ENCODE data around the gene ZNF497.
"Not testable (repeated sequence)": the region's sequence is repeated elsewhere in the genome, so short reads cannot be mapped to it uniquely, and the experiment has no call there.

Gene ZNF497

DNA sequence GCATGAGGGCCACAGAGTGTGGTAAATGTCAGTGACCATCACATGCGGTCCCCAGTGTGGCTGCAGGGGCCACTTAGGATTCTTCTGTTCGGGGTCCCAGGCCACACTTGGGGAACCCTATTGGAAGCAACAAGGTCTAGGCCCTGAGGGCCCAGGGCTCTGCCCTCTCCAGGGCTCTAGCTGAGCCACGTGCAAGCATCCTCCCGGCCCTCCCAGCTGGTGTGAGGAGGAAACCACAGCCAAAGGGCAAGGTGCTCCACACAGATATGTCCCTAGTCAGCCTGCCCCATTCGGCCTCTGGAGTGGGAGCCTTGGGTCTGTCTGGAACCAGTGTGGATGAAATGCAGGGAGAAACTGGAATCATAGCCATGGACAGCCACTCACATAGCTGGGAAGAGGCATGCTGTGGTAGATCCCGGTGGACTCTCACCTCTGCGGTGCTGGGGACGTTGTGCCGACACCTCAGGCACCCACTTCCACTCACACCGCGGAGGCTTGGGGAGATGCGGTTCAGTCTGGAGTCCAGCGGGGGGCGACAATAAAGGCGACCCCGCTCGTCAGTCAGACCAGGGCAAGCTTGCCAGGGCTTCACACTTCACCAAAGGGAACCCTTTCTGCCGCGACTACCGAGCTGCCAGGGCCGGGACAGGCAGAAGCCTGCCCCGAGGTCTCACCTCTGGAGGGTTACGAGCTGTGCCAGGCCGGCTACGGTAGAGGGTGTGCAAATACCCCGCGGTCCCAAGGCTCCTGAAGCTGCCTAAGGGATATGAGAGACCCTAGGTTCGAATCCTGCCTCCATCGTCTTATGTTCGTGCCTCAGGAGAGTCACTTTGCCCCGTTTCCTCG, 4.3 kb upstream of the ZNF497 start:
- no peak for DNase-seq

DNA sequence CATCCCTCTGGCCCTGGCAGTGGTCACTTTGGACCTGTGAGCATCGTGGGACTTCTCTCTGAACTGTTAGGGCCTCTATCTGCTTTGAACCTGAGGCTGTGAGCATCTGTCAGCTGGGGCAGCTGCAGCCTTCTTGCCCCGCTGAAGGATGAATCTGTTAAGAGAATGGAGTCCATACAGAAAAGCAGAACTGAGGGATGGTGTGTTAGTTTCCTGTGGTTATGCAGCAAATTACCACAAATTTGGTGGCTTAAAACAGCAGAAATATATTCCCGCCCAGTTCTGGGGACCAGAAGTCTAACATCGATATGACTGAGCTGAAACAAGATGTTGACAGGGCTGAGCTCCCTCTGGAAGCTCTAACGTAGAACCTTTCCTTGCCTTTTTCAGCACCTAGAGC, 1.6 kb upstream of the ZNF497 start:
- DNase-seq = no peak

DNA sequence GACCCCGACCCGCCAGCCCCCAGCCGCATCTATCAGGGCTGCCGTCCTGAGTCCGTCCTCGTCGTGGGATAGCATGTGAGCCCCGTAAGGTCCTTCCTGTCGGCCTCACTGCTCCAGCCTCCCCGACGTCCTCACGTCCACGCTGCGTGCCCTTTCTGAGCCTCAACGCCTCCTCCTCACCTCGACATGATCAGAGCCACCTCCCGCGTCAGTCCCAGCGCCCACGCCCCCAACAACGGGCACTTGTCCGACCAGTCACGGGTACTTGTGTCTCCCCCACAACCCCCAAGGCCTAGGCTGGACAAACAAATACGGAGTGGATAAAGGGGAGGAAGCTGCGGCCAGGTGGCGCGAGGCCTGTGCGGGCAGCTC, 665 bp downstream of the ZNF497 start:
- peak; percentile 44 for DNase-seq

DNA sequence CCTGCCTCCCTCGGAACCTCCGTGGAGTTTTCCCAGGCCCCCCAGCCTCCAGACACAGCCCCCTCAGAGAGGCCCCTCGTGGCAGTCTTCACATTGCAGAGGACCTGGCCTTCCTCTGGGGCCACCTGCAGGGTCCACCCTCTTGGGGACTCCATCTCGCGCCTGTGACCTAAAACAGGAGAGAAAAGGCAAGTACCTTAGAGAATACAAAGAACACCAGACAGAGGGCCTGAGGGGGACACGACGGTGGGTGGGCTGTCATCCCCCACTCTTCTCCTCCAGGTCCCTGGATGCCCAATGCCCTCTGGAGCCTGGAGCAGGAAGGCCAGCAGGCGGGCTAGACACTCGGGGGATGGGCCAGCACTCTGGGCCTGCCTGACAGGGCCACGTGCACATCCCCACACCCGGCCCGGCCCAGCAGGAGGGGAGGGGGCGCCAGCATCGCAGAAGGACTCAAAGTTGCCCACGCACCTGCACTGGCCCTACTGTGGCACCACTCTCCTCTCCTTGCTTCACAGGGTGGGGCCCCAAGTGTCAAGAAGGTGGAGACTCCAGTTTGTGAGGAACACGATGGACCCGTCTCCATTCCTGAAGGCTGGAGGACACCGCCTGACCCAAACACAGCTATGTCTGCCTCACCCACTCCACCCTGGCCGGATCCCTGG, 4.9 kb downstream of the ZNF497 start:
- no peak for DNase-seq

DNA sequence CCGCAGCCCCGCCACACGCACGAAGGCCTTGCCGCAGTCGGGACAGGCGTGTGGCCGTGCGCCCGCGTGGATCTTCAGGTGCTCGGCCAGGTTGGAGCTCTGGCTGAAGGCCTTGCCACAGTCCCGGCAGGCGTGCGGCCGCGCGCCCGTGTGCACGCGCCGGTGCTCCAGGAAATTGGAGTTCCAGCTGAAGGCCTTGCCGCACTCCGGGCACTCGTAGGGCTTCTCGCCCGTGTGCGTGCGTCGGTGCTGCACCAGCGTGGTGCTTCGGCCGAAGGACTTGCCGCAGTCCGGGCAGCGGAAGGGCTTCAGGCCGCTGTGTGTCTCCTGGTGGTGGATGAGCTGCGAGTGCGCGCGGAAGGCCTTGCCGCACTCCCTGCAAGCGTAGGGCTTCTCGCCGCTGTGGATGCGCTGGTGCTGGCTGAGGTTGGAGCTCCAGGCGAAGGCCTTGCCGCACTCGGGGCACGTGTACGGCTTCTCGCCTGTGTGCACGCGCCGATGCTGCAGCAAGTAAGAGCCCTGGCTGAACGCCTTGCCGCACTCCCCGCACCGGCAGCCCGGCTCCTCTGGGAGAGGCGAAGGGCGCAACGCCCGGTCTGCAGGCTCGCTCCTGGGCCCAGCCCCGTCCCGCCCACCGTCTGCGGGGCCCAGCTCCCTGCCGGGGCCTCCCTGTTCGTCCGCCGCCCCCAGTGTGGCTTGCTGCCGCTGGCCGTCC, 5.6 kb downstream of the ZNF497 start:
- DNase-seq = no peak

DNA sequence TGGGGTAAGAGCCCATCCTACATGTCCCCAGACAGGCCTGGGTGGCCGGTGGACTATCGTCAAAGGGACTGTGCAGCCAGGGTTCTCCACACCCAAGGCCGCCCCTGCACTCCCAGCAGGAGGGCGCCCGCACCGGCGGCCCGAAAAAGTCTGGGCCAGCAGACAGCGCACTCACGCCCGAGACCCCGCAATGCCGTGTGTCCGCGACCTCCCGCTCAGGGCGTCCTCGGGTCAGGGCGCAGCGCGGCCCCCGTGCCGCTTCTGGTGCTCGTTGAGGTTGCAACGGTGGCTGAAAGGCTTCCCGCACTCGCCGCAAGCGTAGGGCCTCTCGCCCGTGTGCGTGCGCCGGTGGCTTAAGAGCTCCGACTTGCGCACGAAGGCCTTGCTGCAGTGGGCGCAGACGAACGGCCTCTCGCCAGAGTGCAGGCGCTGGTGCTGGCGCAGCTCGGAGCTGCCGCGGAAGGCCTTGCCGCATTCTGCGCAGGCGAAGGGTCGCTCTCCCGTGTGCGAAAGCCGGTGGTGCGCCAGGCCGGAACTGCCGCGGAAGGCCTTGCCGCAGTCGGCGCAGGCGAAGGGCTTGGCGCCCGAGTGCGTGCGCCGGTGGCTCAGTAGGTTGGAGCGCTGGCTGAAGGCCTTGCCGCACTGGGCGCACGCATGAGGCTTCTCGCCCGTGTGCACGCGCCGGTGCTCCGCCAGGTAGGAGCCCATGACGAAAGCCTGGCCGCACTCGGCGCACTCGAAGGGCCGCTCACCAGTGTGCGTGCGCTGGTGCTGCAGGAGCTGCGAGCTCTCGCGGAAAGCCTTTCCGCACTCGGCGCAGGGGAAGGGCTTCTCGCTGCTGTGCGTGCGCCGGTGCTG, 6.4 kb downstream of the ZNF497 start:
- no peak for DNase-seq

DNA sequence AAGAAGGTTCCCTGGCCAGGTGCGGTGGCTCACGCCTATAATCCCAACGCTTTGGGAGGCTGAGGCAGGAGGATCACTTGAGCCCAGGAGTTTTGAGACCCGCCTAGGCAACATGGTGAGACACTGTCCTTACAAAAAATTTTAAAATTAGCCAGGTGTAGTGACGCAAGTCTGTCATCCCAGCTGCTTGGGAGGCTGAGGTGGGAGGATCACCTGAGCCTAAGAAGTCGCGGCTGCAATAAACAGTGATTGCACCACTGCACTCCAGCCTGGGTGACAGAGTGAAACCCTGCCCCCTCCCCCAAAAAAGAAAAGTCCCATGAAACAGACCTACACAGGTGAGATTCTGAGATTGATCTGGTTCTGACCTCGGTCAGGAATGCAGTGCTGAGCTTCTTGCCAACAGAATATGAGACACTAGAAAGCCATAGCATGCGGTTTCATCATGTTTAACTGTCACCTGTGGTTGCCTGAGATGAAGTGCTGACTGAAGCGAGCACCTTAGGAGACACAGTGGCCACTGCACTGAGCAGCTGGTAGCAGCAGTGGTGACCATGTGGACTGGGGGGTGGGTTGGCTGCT, 7.2 kb downstream of the ZNF497 start:
- DNase-seq = no peak

DNA sequence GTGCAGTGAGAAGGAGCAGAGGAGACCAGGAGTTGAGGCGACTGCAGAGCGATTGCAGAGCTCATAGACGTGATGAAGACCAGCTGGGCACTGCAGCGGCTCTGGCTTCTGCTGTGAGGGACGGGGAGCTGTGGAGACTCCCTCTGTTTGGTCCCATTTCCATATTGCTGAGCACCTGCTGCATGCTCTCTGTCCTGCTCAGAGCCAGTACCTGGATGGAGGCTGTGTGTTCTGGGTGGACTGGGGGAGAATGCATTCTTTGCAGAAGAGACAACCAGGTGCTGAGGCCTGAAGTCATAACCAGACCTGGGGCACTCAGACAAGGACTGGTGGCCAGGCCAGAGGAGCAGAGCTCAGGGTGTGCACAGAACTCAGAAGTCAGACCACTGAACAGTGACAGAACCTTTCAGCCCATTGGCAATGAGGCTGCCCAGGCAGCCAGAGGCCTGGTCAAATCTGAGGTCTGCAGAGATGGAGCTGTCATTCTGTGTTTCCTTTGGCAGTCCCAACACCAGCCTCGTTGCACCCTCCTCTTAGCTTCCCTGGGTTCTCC, 8.0 kb downstream of the ZNF497 start:
- DNase-seq = no peak

DNA sequence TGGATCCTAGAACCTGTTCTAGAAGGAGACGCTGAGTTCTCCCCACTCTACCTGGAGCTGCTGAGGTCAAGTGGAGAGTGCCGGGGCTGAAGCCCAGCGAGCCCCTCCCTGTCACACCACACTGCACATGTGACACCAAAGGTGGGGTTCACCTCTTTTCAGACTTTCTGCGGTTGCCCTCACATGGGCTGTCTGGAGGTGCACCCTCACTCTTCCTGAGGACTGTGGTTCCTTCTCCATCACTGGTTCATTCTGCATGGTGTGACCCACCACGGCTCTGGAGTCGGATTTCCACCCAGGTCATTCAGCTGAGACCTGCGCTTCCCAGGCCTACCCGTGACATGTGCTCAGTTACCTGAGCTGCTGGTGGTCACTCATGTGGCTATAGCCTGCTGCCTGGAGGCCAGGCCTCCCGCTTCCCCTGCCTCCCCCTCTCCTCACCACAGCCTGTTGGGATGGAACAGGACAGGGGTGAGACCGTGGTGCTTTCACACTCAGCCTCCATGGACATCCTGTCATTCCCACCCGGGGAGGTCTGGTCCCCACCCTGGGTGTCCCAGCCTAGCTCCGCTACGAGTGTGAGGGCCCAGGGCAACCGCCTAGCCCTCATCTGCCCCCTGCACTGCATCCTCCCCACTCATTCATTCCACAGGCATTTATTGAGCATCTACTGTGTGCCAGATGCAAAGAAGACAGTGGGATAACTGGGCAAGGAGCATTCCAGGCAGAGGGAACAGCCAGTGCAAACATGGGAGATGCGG, 8.7 kb downstream of the ZNF497 start:
- DNase-seq = no peak

DNA sequence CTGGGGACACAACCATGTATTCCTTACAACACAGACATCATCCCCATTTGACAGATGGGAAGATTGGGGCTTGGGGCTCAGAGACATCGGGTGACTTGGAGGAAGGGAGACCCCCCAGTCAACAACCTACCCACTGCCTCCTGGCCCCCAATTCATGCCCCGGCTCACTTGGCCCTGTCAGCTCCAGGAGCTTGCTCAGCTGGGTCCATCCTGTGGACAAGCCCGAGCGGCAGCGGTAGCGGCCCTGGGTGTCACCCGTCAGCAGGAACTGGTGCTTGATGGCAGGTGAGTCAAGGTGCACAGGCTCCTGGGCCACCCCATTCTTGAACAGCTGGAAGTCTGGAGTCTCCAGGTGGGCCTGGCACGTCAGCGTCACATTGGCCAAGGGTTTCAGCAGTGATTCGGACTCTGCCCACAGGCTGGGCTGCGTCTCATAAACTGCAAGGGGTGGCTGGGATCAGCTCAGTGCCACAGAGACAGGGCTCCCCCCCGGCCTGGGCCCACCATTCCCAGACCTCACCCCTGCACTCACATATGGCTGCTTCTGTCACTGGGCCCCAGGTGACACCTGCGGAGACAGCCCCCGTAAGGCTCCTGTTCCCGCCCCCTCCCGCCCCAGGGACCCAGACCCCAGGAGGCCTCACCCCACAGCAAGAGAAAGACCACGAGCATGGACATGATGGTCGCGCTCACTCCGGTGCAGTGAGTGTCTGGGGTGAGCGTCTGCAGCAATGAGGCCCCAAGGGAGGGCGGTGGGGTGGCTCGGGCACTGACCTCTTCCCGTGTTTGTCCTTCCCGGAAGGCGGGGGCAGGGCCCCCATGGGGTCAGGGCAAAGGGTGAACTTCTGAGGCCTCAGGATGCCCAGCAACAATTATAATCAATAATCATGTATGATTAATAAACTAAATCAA, 9.5 kb downstream of the ZNF497 start, which contains the start of gene A1BG:
TSS of gene A1BG (minus strand) at position 733 of the 912 bp plus-strand sequence. CDS start at position 678, 55 bp downstream.
- no peak for DNase-seq

DNA sequence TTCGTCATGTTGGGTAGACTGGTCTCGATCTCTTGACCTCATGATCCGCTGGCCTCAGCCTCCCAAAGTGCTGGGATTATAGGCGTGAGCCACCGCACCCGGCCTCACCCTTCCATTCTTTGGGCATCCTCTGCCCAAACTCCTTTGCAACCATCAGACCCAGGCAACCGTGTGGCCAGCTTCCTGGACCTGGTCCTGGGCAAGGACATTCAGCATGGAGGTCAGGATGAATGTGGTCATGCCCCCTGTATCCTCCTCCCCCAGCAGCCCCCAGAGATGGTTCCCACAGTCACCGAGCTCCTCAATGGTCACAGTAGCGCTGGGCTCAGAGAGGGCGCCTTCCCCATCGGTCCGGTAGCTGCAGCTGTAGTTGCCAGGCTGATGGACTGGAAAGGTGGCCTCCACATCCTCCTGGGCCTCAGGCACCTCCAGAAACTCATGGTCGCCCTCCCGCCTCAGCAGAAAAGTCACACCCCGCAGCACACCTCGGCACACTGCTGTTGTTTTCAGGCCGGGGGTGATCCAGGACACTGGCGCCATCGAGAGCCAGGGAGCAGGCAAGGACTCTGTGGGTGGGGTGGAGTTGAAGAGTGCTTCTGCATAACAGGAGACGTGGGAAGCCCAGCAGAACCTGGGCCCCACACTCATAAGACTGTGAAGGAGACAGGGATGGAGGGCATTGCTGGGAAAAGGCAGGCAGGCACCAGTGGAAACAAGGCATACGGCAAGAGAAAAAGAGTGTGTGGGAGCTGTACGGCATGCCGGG, 10.4 kb downstream of the ZNF497 start:
- DNase-seq = no peak

DNA sequence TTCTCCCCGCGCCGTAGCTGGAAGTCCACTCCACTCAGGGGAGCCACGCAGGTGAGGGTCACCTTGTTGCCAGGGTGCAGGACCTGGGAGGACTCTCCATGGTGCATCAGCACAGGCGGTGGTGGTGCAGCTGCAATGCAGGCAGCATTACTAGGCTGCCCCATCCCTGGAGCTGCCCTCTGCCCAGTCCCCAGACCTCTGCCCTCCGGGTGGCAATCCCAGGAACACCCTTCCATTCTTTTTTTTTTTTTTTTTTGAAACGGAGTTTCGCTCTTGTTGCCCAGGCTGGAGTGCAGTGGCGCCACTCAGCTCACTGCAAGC, 11.0 kb downstream of the ZNF497 start:
- no peak for DNase-seq

DNA sequence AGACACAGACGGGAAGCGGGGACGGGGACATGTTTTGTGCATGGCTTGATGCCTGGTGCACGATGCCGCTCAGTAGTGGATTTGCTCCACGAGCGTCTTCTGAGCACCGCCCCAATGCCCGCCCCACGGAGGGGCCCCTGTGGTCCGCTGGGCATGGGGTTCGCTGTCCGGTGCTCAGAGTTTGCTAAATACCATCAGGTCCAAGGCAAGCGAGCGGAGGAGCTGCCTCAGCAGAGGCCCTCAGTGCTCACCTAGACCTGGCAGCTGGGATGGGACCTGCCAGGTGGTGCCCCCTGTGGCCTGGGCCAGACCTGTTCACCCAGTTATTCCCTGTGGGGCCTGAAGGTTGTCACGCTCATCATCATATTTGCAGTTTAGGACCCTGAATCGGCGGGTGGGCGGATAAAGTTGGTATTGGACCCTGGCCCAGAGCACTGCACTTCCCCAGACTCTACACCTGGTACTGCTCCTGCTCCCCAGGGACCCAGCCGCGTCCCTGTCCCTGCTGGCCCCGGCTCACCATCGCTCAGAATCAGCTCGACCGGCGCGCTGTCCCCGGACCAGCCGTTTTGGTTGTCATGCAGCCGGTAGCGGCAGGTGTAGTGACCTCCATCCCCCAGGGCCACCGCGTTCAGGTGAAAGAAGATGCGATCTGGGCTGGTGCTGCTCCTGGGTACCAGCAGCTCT, 11.5 kb downstream of the ZNF497 start:
- no peak for DNase-seq

DNA sequence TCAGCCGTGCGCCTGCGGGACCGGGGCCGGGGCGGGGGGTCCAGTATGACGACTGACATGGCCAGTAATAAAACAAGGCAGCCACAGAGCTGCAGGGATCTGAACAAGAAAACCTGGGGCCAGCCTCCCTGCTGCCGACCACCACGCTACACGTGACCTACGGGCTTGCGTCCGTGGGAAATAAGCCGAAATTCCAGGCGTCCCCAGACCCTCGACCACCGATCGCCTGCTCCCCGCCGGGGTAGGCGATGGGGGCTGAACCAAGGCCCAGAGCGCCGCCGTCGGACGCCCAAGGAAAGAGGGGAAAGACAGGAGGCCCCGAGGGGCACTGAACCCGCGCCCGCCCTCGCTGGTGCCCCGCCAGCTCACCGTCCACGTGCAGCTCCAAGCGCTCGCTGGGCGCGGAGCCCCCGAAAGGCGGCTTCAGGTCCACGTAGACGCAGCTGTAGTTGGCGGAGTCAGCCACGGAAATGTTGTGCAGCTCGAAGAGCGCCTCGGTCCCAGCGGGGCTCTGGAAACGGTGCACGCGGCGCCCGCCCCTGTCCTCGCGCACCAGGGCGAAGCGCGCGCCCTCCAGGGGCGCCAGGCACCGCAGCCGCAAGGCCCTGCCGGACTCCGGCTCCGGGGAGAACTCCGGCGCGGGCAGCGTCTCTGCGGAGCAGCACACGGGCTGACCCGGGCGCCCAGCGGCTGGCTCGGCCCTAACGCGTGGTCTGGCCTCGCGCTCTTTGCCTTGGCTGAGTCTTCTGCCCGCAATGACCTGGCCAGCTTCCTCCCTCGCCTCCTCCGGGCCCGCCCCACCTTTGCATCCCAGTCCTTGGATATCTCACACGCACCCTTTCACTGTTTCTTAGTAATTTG, 12.3 kb downstream of the ZNF497 start:
- DNase-seq = no peak

DNA sequence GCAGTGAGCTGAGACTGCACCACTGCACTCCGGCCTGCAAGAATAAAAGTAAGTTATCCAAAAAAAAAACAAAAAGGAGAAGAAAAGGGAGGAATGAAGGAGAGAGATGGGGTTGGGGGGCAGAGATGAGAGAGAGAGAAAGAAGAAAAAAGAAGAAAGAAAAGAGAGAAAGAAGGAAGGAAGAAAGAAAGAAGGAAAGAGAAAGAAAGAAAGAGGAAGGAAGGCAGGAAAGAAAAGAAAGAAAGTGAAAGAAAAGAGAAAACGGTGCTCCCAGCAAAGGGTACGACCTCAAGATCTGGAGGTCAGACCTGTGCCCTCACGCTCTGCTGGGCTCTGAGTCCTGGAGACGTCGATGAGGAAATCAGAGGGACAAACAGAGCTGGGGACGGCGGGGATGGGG, 13.0 kb downstream of the ZNF497 start:
- no peak for DNase-seq

DNA sequence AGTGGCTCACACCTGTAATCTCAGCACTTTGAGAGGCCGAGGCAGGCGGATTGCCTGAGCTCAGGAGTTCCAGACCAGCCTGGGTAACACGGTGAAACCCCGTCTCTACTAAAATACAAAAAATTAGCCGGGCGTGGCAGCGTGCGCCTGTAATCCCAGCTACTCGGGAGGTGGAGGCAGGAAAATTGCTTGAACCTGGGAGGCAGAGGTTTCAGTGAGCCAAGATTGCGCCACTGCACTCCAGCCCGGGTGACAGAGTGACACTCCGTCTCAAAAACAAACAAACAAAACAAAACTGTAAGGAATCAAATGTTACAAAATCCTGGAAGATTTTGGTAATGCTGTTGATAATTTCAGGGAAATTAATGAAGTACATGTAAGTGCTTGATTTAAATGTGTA, 14.5 kb downstream of the ZNF497 start:
- DNase-seq = not testable (repeated sequence)

DNA sequence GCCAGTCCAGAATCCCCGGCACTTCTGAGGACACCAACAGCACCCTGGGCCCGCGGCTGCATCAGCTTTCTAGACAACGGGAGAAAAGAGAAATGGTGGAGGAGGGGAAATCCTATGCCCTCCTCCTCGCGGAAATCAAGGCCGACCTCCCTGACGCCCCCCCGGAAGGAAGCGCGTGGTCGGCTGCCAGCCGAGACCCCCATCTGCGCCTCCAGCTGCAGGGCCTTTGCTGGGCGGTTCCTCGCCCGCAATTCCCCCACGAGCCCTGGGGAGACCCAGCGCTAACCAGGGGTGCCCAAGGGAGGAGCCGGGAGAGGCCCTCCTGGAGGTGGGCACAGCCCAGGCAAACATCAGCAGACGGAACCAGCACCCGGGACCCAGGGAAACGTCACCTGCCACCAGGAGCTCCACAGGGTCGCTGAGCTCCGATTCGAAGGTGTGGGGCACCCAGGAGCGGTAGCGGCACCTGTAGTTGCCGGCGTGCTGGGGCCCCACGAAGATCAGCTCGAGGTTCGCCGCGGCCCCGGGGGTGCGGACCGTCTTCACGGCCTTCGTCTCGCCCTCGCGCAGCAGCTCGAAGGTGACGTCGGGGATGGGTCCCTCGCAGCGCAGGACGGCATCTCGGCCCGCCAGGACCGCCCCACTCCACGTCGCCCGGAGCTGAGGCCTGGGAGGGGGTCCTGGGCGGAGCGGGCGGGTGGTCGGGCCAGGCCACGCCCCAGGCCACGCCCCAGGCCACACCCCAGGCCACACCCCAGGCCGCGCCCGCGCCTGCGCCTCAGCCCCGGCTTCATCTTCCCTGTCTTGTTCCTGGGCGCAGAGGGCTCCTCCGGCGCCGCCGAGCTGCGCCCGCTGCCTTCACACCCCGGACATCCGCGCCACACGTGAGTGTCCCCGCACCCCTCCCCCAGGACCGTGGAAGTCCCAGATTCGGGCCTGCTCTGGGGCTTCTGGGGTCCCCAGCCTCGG, 15.3 kb downstream of the ZNF497 start:
- DNase-seq = peak; percentile 62
